Neural cell (in vitro differentiated cells): ENCODE results near the gene GOLM1.

ENCODE experiments used
- EP300 ChIP-seq: fragments of 450-650 bp; conservative IDR thresholded peaks from 2 replicates; pipeline ENCODE4 v1.6.1; 2014; ENCODE audit warnings: antibody characterized with exemption, mild to moderate bottlenecking, moderate library complexity; ENCODE audit not compliant: poor library complexity, severe bottlenecking
- EZH2 ChIP-seq: fragments of 200-600, 300-800 bp; shearing (Covaris generic), sonication (generic); IDR thresholded peaks from 2 replicates; pipeline ENCODE4 v1.6.1; 2014; ENCODE audit warnings: antibody characterized with exemption, low read length, borderline replicate concordance, mild to moderate bottlenecking; ENCODE audit not compliant: insufficient read depth, poor library complexity, severe bottlenecking
- MXI1 ChIP-seq: fragments of 450-650 bp; conservative IDR thresholded peaks from 2 replicates; pipeline ENCODE4 v1.6.1; 2014; ENCODE audit warnings: antibody characterized with exemption, mild to moderate bottlenecking; ENCODE audit not compliant: poor library complexity, severe bottlenecking
- POLR2AphosphoS5 ChIP-seq: IDR thresholded peaks from 2 replicates; pipeline ENCODE4 v1.6.1; 2012
- SMC3 ChIP-seq: fragments of 450-650 bp; conservative IDR thresholded peaks from 2 replicates; pipeline ENCODE4 v1.6.1; 2014; ENCODE audit warnings: antibody characterized with exemption, mild to moderate bottlenecking, moderate library complexity; ENCODE audit not compliant: poor library complexity
- TF ChIP-seq, protein P1 (sequence below): fragments of 450-650 bp; IDR thresholded peaks from 2 replicates; pipeline ENCODE4 v1.5.1; 2014; ENCODE audit warnings: antibody characterized with exemption, mild to moderate bottlenecking, moderate library complexity; ENCODE audit not compliant: poor library complexity, severe bottlenecking
- TF ChIP-seq, protein P2 (sequence below): IDR thresholded peaks from 2 replicates; pipeline ENCODE4 v1.6.1; 2012; ENCODE audit warnings: borderline replicate concordance

DNA sequence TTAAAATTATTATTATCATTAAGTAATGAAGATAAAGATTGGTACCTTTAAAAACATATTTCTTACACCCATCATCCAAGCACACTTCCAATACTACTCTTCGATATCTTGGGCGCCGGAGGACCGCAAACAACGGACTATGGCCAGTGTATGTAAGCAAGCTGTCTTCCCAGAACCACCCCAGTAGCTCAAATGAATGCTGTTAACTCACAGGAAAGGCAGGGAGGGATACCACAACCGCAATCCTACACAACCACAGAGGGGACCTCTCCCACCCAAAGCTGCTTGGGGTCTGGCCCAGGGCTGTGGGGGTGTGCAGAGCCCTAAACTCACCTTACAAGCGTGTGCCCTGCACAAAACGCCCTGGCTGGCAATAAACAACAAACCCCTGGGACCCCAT lies 20.6 kb downstream of the GOLM1 start:
- no peak for TF ChIP-seq EP300
- TF ChIP-seq, protein P1, sequence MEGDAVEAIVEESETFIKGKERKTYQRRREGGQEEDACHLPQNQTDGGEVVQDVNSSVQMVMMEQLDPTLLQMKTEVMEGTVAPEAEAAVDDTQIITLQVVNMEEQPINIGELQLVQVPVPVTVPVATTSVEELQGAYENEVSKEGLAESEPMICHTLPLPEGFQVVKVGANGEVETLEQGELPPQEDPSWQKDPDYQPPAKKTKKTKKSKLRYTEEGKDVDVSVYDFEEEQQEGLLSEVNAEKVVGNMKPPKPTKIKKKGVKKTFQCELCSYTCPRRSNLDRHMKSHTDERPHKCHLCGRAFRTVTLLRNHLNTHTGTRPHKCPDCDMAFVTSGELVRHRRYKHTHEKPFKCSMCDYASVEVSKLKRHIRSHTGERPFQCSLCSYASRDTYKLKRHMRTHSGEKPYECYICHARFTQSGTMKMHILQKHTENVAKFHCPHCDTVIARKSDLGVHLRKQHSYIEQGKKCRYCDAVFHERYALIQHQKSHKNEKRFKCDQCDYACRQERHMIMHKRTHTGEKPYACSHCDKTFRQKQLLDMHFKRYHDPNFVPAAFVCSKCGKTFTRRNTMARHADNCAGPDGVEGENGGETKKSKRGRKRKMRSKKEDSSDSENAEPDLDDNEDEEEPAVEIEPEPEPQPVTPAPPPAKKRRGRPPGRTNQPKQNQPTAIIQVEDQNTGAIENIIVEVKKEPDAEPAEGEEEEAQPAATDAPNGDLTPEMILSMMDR = no peak
- no peak for TF ChIP-seq MXI1
- TF ChIP-seq EZH2 = no peak
- no peak for TF ChIP-seq SMC3
- TF ChIP-seq POLR2AphosphoS5 = no peak
- TF ChIP-seq, protein P2, sequence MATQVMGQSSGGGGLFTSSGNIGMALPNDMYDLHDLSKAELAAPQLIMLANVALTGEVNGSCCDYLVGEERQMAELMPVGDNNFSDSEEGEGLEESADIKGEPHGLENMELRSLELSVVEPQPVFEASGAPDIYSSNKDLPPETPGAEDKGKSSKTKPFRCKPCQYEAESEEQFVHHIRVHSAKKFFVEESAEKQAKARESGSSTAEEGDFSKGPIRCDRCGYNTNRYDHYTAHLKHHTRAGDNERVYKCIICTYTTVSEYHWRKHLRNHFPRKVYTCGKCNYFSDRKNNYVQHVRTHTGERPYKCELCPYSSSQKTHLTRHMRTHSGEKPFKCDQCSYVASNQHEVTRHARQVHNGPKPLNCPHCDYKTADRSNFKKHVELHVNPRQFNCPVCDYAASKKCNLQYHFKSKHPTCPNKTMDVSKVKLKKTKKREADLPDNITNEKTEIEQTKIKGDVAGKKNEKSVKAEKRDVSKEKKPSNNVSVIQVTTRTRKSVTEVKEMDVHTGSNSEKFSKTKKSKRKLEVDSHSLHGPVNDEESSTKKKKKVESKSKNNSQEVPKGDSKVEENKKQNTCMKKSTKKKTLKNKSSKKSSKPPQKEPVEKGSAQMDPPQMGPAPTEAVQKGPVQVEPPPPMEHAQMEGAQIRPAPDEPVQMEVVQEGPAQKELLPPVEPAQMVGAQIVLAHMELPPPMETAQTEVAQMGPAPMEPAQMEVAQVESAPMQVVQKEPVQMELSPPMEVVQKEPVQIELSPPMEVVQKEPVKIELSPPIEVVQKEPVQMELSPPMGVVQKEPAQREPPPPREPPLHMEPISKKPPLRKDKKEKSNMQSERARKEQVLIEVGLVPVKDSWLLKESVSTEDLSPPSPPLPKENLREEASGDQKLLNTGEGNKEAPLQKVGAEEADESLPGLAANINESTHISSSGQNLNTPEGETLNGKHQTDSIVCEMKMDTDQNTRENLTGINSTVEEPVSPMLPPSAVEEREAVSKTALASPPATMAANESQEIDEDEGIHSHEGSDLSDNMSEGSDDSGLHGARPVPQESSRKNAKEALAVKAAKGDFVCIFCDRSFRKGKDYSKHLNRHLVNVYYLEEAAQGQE = no peak
